GM19324 (cell line): Measurements from ENCODE around the gene DLX3.
"Not testable (repeated sequence)": the region's sequence is repeated elsewhere in the genome, so short reads cannot be mapped to it uniquely, and the experiment has no call there.

ENCODE experiments used
- ATAC-seq: cut with Tn5 transposase; IDR thresholded peaks from one replicate; pipeline ENCODE4 v1.9.1; 2021; ENCODE audit warnings: mild to moderate bottlenecking, moderate library complexity; ENCODE audit not compliant: unreplicated experiment, low FRiP score

Gene DLX3

DNA sequence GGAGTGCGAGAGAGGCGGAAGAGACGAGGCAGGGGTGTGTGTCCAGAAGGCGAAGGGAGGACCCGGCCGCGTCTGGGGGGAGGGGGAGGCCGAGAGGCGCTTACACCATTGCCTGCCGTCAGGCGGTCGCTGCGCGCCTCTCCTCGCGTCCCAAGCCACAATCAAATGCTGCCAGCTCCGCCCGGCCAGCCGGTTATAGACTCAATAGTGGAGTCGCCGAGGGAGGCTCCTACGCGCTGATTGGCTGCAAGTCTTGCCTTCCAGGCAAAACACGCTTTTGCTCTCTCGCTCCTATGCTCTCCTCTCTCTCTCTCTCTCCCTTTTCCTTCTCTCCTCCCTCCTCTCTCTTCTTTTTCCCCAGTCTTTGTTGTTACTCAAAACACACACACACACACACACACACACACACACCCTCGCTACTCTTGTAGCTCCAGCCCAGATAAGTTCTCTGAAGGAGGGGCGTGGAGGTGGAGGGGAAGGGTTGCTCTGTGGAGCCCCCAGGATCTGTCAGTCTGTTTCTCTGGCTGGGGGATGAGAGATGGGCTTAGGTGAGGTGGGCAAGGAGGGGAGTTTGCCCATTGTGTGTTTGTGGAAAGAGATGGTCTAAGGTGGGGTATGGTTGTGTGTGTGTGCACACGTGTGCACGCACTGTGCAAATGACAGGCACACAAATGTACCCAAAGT lies at the start of gene DLX3:
Gene DLX3, minus strand, starts transcription at position 170 of the 684 bp plus-strand sequence. CDS start 226 bp downstream, outside the sequence.
- ATAC-seq: no peak

DNA sequence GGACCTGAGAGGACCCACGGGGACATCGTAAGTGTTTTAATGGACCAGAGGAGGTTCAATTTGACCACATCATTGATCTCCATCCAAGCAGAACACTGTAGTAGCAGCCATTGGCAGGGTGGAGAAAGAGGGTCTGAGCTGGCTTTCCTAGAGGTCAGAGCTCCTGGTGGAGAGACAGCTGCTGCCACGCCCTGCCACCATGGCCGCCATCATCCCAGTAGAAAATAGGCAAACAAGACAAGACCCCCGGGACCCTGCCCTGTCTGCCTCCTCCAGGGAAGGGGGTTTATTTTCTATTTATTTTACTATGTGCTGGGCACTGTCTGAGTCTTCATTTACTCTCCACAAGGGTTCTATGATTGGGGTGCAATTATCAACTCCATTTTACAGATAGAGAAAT lies 49.5 kb upstream of the DLX3 start:
- no peak for ATAC-seq

DNA sequence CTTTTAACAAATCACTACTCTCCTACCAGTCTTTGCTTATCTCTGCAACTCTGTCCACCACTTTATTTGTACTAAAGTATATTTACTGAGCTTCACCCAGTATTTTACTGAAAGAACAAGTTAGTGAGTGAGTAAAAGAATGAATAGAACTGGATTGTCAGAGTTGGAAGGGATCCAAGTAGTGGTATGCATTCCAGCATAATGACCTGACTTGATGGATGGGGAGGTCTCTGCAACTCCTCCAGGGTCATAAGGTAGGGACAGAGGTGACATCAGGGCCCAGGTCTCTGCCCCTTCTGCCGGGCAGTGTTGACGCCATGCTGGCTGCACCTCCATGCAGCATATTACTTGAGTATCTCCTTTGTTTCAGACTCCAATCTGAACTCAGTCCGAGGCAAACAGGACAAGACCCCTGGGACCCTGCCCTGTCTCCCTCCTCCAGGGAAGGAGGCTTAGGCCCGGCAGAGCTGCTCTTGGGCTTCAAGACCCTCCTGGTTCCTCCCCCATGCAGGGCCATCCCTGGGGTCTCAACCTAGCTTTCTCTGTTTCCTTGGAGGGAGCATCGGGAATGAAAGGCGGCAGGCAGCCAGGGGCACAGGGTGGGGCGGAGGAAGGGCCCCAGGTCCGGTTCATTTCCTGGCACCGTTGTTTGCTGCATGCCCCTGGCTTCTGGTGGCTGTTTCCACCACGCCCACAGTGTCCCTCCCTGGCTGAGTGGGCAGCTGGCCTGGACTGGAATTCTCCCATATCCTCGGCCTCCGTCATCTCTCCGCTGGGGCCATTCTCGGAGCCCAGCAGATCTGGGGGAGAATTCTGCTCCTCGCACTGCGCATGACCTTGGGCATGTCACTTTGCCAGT lies 48.5 kb upstream of the DLX3 start:
- no peak for ATAC-seq

DNA sequence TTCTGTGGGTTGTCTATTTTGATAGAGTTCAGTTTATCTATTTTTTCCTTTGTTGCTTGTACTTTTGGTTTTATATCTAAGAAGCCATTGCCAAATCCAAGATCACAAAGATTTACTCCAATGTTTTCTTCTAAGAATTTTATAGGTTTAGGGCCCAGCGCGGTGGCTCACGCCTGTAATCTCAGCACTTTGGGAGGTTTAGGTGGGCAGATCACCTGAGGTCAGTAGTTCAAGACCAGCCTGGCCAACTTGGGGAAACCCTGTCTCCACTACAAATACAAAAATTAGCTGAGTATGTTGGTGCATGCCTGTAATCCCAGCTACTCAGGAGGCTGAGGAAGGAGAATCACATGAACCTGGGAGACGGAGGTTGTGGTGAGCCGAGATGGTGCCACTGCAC lies 47.2 kb upstream of the DLX3 start:
- no peak for ATAC-seq

DNA sequence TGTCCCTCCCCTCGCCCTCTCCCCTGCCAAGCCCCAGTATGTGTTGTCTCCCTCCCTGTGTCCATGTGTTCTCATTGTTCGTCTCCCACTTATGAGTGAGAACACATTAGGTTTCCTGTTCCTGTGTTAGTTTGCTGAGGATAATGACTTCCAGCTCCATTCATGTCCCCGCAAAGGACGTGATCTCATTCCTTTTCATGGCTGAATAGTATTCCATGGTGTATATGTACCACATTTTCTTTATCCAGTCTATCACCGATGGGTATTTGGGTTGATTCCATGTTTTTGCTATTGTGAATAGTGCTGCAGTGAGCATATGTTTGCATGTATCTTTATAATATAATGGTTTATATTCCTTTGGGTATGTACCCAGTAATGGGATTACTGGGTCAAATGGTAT lies 45.5 kb upstream of the DLX3 start:
- ATAC-seq: not testable (repeated sequence)

DNA sequence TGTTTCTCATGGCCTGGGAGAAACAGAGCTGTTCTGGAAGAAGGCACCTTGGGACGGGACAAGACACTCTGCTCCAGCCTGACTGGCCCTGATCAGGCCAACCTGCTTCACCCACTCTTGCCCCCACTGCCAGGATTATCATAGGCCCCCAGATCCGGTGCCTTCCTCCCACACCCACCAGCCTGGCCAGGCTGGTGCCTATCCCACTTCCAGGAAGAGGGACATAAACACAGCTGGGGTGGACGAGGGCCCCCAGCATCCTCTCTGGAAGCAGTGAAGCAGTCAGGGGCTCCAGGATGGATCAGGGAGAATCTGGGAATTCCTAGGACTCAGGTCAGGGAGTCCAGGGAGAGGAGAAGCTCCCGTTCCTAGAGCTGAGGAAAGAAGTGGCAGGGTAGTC lies 44.0 kb upstream of the DLX3 start:
- no peak for ATAC-seq

DNA sequence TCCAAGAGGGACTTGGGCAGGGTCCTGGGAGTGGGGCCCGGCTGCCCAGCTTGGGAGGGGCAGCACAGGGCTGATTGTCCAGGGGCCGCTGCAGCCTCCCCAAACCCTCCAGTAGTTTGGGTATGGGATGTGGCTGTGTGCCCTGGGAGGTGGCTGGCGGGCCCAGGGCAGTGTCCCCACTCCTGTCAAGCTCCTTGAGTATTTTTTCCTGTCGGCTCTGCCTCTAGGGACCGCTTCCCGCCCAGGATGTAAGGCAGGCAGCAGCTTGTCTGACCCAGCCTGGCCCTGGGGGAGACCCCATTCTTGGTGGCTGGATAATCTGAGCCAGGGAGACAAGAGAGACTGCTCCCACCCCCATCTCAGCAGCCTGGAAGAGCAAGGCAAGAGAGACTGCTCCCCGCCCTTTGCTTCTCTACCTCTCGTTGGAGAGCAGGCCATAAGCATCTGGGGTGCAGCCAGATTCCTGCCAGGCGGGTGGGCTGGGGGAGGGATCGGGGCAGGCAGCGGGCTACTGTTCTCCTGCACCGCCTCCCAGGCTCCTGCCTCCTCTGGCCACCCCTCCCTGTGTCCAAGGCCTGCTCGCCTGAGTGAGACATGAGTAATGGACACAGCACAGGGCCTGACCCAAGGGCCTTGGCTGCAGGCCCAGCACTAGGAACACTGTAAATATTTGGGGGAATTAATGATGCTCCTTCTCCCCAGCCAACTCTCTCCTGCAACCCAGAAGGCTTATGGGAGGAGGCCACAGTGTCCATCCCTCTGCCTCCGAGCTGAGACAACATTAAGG lies 42.5 kb upstream of the DLX3 start:
- no peak for ATAC-seq

DNA sequence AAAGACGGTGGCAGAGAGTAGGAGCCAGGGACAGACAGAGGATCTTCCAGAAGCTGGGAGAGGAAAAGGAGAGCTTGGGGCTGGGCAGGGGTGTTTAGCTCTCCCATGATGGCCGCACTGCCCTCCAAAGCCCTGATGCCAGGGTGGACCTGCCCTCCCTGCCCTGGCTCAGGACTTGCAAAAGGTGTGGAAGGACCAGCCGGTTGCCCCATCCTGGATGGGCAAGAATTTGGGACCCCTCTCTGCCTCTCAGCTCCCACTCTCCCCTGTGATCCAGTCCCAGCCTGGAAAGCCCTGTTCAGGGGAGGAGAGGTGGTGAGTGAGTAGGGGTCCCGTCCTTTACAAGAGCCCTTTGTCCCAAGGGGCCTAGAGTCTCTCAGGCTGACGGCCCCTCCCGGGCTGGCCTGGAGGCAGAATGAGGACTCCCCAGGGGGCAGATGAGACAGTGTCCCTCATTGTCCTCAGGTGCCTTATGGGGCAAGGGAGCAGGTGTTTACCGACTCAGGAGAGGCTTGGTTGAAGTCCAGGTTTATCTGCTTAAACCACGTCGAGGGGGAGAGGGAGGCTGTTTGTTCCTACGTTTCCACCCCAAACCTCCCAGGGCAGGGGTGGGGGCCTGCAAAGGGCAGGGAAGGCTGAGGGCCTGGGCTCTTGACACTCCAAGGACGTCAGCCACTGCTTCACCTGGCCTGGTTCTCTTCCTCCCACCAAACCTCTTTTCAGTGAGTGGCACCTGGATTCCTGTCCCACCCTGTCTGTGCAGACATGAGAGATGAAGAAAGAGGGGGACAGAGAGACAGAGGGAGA lies 41.6 kb upstream of the DLX3 start:
- no peak for ATAC-seq

DNA sequence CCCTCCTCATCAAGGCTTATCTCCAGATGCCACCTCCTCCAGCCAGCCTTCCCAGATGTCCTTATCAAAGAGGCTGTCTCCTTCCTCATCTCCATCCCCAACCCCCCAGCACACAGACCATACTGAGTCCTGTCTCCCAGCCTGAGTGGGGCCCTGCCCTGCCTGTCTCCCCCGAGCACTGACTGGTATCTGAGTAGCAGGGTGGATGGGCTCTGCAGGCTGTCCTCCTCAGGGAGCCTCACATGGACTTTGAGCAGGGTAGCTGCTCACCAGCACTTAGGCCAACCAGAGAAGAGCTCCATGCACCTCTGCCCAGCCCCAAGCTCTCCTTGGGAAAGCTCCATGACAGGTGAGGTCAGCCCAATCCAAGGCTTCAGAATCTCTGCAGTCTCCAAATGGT lies 40.9 kb upstream of the DLX3 start:
- no peak for ATAC-seq

DNA sequence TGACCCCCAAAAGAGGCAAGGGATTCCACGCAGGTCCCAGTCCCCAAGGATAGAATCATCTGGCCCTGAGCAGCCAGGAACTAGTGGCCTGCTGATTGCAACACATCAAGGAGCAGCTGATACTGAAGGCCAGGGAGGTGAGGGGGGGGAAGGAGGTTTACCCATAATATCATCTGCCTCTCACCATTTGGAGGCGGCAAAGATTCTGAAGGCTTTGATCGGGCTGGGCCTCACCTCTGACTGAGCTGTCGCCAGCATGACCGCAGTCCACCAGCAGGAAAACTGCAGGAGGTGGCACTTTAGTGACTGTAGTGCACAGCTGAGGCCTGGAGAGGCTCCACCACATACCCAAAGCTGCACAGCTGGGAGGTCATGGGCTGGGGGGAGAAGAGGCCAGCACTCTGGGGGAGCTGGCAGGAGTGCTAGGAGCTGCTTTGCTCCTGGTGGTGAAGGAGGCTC lies 40.4 kb upstream of the DLX3 start:
- ATAC-seq: no peak

DNA sequence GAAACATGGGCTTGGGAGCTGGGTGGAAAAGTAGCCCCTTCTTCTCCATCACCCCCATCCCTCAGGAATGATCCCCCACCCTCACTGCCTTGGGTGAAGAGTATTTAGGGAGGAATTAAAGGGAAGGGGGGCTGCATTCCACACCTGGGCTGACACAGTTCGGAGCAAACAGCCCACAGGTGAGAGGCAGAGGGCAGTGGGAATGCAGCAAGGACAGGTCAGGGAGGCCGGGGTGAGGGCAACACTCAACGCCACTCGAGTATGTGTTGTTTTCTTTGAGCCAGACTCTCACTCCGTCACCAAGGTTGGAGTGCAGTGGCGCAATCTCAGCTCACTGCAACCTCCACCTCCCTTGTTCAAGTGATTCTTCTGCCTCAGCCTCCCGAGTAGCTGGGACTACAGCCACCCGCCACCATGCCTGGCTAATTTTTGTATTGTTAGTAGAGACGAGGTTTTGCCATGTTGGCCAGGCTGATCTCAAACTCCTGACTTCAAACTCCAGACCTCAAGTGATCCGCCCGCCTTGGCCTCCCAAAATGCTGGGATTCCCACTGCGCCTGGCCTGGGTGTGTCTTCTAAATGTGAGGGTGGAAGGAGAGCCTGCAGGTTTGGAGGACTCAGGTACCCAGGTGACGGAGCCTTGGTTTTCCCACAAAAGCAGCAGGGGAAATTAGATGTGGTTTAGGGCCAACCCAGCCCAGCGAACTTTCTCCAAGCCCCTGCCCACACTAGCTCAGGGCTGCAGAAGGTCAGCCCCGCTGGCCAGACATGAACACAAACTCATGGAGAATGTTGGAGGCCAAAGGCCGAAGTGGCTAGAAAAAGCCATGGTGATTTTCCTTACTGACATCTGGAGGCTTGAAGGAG lies 39.7 kb upstream of the DLX3 start:
- ATAC-seq: no peak

DNA sequence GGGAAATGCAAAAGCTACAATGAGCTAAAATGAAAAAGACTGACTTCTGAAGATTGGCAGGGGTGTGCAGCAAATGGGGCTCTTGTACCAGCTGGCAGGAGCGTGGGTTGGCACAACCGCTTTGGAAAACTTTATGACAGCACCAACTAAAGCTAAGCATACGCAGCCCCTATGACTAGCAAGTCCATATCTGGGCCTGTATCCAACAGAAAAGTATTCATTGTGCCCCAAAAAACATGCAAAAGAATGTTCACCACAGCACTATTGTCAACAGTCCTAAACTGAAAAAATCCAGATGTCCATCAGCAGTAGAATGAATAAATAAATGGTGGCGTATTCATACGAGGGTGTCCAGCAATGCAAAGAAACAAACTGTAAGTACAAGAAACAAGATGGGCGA lies 38.3 kb upstream of the DLX3 start:
- no peak for ATAC-seq

DNA sequence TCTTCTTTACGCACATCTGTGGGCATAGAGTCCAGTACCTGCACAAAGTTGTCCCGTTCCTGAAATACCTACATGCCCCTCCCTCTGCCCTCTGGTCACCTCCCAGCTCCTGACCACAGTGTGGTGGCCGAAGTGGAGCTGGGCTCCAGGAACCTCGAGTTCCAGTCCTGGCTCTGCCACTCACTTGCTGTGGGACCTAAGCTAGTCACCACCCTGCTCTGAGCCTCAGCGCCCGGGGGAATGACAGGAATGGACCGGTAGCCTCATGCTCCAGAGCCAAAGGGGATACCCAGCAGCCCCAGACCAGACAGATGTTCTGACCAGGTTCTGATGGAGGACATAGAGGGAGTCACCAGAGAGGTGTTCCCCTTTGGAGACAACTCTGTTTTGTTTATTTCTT lies 34.2 kb upstream of the DLX3 start:
- no peak for ATAC-seq

DNA sequence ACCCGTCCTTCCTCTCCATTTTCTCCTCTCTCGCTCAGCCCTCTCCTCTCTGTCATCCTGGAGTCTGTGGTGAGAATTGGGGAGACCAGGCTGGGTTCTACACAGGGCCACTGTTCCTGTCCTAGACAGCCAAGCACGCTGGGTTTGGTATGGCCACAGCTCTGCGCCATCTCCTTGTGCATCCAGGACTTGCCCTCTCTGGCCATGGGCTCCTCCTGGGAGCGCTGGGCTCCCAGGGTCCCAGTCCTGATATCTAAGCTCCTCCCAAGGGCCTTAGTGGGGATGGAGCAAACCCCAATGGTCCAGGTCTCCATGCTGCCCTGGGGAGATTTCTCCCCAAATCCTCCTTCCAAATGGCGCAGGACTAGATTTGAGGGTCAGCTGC lies 33.7 kb upstream of the DLX3 start:
- ATAC-seq: no peak

DNA sequence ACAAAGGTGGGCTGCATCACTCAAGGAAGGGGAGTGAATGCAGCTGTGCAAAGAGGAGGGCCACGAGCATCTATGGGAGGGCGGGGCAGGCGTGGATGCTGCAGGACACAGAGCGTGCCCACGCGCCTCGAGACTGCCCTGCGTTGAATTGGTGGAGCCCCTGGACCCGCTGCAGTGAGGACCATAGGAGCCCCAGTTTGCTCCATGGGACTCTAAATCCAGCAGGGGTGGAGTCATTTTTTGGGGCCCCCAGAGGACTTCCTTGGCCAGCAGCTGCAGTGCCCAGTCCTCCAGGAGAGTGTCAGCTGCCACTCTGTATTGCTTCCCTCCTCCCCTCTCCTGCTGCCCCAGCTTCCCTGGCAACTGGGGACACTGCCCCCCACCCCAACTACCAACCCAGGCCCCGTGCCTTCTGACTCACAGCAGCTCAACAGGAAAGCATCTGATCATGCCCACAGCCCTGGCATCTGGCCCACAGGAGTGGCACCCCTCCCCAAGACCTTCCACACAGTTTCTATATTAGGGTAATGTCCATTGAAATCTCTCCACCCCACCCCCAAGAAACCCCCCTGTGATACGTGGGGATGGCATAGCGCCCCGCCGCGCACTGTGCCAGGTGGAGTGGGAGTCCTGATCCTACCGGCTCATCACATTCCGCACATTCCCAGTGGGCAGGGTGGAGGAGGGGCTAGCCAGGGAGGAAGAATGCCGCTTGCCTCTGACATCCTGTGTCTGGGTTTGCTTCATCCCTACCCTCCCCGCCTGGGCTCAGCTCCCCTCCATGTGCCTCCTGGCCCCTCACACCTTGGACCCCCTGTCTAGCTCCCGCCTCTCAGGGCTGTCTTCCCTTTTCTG lies 33.1 kb upstream of the DLX3 start:
- no peak for ATAC-seq

DNA sequence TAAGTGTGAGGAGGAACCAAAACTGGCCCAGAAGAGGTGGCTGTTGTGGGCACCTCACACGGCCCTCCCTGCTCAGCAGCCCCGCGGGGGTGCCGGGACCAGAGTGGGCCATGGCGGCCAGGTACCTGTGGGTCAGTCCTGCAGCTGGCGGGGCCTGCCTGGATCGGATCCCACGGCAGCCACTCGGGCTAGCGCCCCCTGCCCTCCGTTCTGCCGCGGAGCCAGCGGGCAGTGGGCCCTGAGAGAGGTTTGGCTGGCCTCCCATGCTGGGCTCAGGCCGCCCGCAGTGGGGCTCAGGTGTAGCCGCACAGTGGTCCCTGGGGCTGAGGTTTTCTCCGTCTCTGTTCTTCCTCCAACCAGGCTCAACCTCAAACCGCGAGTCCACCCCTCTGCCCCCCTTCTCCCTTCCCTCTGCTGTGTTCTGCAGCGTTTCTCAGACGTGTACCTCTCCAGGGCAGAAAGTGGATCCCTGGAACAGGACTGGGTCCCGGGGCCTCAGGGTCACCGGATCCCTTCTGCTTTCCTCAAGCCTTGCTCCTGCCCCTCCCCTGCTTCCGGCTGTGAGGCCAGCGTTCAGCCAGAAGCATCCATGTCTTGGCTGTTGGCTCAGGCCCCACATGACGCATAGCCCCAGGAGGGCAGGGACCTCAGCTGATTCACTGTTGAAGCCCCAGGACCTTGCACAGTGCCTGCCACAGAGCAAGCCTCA lies 32.3 kb upstream of the DLX3 start:
- ATAC-seq: no peak

DNA sequence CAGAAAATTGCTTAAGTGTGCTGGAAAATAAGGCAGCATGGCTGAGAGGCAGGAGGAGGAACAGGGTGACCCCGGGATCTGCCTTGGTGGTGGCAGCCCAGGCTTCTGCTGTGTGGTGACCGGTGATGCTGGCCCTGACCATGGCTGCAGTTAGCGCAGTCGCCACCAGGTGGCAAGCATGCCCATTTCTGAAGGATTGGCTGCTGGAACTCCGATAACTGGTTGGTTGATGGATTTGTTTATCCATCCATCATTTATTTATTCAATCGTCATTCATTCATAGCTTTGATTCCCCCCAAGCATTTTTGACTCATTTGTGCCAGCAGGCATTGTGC lies 31.8 kb upstream of the DLX3 start:
- ATAC-seq: no peak

DNA sequence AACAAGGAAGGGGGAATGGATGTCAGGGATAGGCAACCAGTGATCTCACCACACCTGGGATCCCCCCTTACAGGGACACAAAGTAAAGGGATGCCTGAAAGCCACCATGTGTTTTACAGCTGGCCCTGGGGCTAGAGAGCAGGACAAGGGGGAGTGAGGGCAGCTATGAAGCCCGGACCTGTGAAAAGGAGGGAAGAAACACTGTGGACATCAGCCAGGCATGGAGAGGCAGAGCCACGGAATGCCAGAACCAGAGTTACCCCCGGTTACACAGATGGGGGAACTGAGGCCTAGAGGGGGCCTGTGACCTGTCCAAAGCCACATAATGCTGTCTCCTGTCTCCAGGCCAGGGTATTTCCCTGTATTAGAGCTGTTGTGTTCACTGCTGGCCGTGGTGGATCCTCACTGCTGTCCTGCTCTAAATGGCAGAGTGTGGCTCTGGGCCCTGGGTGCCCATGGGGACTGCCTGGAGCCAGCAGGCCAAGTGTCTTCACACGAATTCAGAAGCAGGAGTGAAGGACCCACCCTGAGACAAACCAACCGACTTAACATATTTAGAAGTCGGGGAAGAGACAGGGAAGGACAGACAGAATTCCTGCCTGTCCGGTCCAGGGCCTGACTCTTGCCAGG lies 31.1 kb upstream of the DLX3 start:
- ATAC-seq: no peak
